ENCODE results near the gene ANGPT4. TPM values are rescaled to one million over a fixed set of nuclear protein-coding genes. Genes with fewer than 3 reads are reported as not detected.

The ANGPT4 gene
- total RNA-seq, 4 donors from 2014 or later, result 0.04 to 0.15 (median 0.10) TPM; not detected in 1

GRCh38 chr20:888057-888456 is 28.1 kb downstream of the ANGPT4 start:
- ATAC-seq, result no peak

DNA sequence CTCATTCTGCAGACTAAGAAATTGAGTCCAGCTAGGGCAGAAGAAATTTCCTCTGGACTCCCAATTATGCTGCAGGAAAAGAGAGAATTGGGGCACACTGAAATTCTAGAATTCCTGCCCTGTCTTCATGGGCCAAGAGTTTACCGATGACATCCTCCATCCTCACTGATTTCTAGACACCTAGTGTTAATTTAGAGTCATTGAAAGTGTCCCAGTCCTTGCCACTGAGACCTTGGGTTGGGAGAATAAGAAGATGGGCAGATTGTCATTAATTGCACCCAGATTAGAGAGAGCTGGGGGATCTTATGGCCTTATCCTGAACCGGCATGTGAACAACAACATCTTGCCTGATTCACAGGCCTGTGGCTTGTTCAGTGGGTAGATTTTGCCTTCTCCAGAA is 29.0 kb downstream of the ANGPT4 start:
- TF ChIP-seq, protein P1, sequence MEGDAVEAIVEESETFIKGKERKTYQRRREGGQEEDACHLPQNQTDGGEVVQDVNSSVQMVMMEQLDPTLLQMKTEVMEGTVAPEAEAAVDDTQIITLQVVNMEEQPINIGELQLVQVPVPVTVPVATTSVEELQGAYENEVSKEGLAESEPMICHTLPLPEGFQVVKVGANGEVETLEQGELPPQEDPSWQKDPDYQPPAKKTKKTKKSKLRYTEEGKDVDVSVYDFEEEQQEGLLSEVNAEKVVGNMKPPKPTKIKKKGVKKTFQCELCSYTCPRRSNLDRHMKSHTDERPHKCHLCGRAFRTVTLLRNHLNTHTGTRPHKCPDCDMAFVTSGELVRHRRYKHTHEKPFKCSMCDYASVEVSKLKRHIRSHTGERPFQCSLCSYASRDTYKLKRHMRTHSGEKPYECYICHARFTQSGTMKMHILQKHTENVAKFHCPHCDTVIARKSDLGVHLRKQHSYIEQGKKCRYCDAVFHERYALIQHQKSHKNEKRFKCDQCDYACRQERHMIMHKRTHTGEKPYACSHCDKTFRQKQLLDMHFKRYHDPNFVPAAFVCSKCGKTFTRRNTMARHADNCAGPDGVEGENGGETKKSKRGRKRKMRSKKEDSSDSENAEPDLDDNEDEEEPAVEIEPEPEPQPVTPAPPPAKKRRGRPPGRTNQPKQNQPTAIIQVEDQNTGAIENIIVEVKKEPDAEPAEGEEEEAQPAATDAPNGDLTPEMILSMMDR (IDR thresholded peaks at IDR 0.05 in 4 of 5, conservative IDR thresholded peaks at IDR 0.05 in 1 of 5), result no peak
- no peak for TF ChIP-seq POLR2A (IDR thresholded peaks at IDR 0.05)
- DNase-seq (no peak), ATAC-seq (no peak)
- peaks cover 0 to 7% (median 3%) of the 10 kb centered on the region in 3 donors for H3K27me3 ChIP-seq
- H3K9me3 ChIP-seq, result no peaks in the 10 kb centered on the region
- H3K36me3 ChIP-seq, result no peaks in the 10 kb centered on the region
- peaks cover 8 to 19% of the 10 kb centered on the region in 2 donors for H3K4me1 ChIP-seq
- intact Hi-C loops (cut with DNase I; ENCODE audit: low total_unique reads) (no loop called here), in situ Hi-C loops (cut with MboI; ENCODE audit: low sequenced_read_pairs in 4 of 4) (no loop called here)
- H3K4me3 ChIP-seq, result no peak overlapping the region
- no peak overlapping the region for H3K27ac ChIP-seq

More at GRCh38 chr20:888057-888456, 28.1 kb downstream of the ANGPT4 start:
- Histone ChIP-seq H3K4me1 (peaks cover 8 to 19% of the 10 kb centered on the region in 2 donors), H3K9me3 (no peaks in the 10 kb centered on the region), H3K4me3 (no peak overlapping the region), H3K36me3 (no peaks in the 10 kb centered on the region), H3K27me3 (peaks cover 0 to 7% (median 3%) of the 10 kb centered on the region in 3 donors), H3K27ac (no peak overlapping the region)
- no peak for TF ChIP-seq POLR2A (IDR thresholded peaks at IDR 0.05)
- TF ChIP-seq, protein P1 (IDR thresholded peaks at IDR 0.05 in 4 of 5, conservative IDR thresholded peaks at IDR 0.05 in 1 of 5), result no peak
- intact Hi-C loops (cut with DNase I; ENCODE audit: low total_unique reads), result no loop called here
- in situ Hi-C loops (cut with MboI; ENCODE audit: low sequenced_read_pairs in 4 of 4), result no loop called here
- peak in 1 of 2 donors; percentile 33 for DNase-seq

GRCh38 chr20:884983-885952 is 30.9 kb downstream of the ANGPT4 start:
- H3K4me3 ChIP-seq, result no peak overlapping the region
- peaks cover 0 to 7% (median 3%) of the 10 kb centered on the region in 3 donors for H3K27me3 ChIP-seq
- DNase-seq (peak in 1 of 2 donors; percentile 24), ATAC-seq (no peak)
- no peak for TF ChIP-seq POLR2A (IDR thresholded peaks at IDR 0.05)
- TF ChIP-seq, protein P1 (IDR thresholded peaks at IDR 0.05 in 4 of 5, conservative IDR thresholded peaks at IDR 0.05 in 1 of 5), result no peak
- no peaks in the 10 kb centered on the region for H3K9me3 ChIP-seq
- in situ Hi-C loops (cut with MboI; ENCODE audit: low sequenced_read_pairs in 4 of 4) (no loop called here), intact Hi-C loops (cut with DNase I; ENCODE audit: low total_unique reads) (no loop called here)
- no peak overlapping the region for H3K27ac ChIP-seq
- peaks cover 0 to 5% of the 10 kb centered on the region in 2 donors for H3K4me1 ChIP-seq
- no peaks in the 10 kb centered on the region for H3K36me3 ChIP-seq

- TF ChIP-seq POLR2A (IDR thresholded peaks at IDR 0.05), result no peak
- TF ChIP-seq, protein P1 (IDR thresholded peaks at IDR 0.05 in 4 of 5, conservative IDR thresholded peaks at IDR 0.05 in 1 of 5), result no peak
- H3K9me3 ChIP-seq, result no peaks in the 10 kb centered on the region
- no peaks in the 10 kb centered on the region for H3K4me1 ChIP-seq
- H3K4me3 ChIP-seq, result no peak overlapping the region
- intact Hi-C loops (cut with DNase I; ENCODE audit: low total_unique reads), result no loop called here
- H3K27me3 ChIP-seq, result peaks cover 0 to 7% (median 3%) of the 10 kb centered on the region in 3 donors
- H3K36me3 ChIP-seq, result no peaks in the 10 kb centered on the region
- in situ Hi-C loops (cut with MboI; ENCODE audit: low sequenced_read_pairs in 4 of 4), result no loop called here
- no peak for DNase-seq
- no peak for ATAC-seq
- H3K27ac ChIP-seq, result no peak overlapping the region
These were observed 34.4 kb downstream of the ANGPT4 start for GRCh38 chr20:881783-882144.

Measured in gastrocnemius medialis (tissue), 4 donors.